ENCODE results near the gene NECAB2. TPM values are rescaled to one million over a fixed set of nuclear protein-coding genes. Genes with fewer than 3 reads are reported as not detected.

The NECAB2 gene
- total RNA-seq = under 1 TPM in 1 of 4 donors, not detected in 3; 0.65 TPM

DNA sequence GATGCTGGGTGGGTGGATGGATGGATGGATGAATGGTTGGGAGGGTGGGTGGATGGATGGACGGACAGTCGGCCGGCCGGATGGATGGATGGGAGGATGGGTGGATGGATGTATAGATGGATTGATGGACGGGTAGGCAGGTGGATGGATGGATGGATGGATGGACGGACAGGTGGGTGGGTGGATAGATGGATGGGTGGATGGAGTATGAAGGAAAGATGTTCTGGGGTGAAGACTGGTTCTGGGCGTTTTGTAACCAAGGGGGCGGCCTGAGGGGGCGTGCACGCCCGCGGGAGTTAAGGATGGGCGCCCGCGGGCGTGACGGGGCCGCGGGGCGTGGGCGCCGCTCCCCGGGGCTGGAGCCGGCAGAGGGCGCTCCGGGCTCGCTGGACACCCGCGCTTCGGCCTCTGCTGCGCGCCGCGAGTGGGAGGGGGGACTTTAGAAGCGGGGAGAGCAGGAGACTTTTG lies at the start of gene NECAB2:
Gene NECAB2, plus strand, starts transcription at position 407 of the 468 bp plus-strand sequence. CDS start 405 bp downstream, outside the sequence.
- TF ChIP-seq, protein P1, sequence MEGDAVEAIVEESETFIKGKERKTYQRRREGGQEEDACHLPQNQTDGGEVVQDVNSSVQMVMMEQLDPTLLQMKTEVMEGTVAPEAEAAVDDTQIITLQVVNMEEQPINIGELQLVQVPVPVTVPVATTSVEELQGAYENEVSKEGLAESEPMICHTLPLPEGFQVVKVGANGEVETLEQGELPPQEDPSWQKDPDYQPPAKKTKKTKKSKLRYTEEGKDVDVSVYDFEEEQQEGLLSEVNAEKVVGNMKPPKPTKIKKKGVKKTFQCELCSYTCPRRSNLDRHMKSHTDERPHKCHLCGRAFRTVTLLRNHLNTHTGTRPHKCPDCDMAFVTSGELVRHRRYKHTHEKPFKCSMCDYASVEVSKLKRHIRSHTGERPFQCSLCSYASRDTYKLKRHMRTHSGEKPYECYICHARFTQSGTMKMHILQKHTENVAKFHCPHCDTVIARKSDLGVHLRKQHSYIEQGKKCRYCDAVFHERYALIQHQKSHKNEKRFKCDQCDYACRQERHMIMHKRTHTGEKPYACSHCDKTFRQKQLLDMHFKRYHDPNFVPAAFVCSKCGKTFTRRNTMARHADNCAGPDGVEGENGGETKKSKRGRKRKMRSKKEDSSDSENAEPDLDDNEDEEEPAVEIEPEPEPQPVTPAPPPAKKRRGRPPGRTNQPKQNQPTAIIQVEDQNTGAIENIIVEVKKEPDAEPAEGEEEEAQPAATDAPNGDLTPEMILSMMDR (IDR thresholded peaks at IDR 0.05) = peak in 1 of 3 donors; percentile 3
- ATAC-seq (ENCODE audit: low FRiP score) (peak; percentile 61), DNase-seq (ENCODE audit: low spot score) (no peak)

DNA sequence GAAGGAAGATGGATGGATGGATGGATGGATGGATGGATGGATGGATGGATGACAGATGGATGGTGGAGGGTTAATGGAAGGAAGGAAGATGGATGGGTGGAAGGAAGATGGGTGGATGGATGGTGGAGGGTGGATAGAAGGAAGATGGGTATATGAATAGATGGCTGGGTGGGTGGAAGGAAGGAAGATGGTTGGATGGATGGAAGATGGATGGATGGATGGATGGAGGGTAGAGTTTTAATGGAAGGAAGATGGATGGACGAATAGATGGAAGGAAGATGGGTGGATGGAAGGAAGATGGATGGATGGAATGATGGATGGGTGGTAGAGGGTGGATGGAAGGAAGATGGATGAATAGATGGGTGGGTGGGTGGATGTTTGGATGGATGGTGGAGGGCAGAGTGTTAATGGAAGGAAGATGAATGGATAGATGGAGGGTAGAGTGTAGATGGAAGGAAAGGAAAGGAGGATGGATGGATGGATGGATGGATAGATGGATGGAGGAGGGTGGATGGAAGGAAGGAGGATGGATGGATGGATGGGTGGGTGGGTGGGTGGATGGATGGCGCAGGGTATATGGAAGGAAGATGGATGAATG lies 47.1 kb upstream of the NECAB2 start:
- TF ChIP-seq, protein P1 (IDR thresholded peaks at IDR 0.05) = no peak
- no peak for DNase-seq (ENCODE audit: low spot score)
- ATAC-seq (ENCODE audit: low FRiP score) = no peak

DNA sequence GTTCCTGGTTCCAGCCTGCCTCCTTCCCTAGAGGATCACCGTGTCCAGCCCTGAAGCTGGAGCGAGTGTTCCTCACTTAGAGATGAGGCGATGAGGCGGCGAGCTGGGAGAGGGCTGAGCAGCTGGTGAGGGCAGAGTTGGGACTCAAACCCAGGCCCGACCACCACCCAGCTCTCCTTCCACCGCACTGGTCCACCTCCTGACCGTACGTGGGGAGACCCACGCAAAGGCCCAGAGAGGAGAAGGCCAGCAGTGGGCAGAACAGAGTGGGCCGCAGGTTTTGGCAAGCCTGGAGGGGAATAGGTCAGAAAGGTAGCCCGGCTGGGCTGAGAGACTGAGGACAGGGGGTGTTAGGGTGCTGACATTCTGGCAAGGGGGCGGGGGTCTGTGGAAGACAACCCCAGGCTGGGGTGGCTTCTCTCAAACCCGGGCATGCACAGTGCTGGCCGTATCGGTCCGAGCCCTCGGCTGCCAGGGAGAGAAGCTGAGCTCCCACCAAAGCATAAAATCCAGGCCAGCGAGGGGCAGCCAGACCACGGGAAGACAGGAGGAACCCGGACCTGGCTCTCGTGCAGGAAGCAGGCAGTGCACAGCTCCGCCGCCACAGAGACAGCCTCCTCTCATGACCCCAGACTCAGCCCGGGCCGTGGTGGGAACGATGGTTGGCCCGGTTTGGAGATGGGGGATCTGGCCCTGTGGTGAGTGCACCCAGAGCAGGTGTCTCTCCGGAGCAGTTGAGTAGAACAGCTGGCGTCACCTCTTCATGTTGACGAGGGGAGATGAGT lies 44.3 kb upstream of the NECAB2 start:
- ATAC-seq (ENCODE audit: low FRiP score) = no peak
- TF ChIP-seq, protein P1 (IDR thresholded peaks at IDR 0.05) = no peak
- DNase-seq (ENCODE audit: low spot score) = no peak

DNA sequence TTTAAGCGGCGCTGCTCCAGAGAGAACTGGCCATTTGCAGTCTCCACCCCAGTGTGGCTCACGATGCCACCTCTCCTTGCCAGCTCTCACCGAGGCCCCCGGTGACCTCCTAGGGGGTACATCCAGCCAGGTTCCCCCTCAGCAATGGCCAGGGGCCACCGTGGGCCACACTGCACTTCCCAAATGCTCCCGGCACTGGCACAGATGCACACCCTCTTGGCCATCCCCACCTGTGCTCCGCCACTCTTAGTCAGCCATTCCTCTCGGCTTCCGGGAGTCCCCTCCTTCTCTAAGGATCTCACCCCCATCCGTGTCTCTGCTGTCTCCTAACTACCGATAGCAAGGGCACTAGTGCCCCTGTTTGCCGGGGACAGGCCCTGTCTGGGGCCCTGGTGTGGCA lies 43.4 kb upstream of the NECAB2 start:
- DNase-seq (ENCODE audit: low spot score) (no peak), ATAC-seq (ENCODE audit: low FRiP score) (no peak)
- TF ChIP-seq, protein P1 (IDR thresholded peaks at IDR 0.05) = no peak

DNA sequence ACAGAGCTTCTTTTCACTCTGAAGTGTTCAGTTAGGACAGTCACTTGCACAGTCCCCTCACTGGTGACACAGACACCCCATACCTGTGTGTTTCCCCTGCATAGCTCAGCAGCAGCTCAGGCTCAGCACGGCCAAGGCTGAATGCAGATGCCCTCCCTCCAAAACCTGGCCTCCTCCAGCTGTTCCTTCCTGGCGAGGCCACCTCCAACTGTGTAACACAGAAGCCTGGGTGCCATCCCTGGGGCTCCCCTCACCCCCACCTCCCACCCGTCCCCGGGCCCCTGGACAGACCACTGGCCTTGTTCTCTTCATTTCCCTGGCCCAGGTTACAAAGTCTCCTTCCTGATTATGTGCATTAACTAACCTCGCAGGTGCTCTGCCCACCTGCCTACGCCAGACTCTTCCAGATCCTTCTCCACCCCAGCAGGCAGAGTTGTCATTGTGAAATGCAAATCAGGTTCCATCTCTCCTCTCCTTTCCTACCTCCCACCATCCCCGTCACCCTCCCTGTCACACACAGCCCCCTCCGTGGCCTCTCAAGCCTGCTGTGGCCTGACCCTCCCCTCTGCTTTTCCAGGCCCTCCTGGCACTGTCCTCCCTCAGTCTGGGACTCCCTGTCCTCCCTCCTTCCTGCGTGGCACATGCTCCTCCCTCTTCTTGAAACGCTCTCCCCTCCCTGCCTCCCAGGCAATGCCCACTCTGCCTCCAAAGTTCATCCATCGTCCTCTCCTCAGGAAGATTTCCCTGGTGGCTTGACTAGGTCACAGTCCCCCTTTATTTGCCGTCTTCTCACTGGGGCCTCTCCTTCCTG lies 42.7 kb upstream of the NECAB2 start:
- DNase-seq (ENCODE audit: low spot score) = no peak
- TF ChIP-seq, protein P1 (IDR thresholded peaks at IDR 0.05) = no peak
- ATAC-seq (ENCODE audit: low FRiP score) = no peak

DNA sequence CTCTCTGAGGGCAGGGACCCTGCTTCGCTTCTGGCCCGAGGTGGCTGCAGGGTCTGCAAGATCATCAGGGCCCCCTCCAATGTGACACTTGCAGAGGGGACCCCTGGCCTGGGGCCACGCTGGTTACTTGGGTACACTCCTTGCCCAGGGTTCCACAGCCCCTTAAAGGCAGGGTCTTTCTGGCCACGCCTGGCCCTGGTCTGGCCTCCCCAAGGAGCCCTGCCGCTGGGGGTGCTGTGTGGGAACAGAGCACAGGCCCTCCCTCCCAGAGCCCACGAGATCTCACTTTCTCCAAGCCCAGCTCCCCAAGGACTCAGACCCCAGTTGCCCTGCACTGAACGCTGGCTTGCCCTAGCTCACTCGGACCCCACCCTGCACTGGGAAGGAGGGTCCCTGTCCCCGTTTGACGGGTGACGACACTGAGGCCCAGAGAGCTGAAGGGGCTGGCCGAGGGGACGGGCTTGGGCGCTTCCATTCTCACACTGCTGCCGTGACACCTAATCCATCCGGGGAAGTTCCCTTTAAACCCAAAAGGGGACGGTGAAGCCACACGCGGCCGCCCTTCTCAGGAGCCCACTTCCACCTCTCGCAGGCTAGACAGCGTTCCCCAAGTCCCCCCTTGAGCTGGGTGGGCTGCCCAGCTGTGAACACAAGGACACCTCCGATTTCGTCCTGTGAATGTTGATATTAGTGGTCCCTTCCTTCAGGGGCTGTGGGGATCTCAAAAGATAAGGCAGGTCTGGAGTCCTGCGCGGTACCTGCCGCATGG lies 41.9 kb upstream of the NECAB2 start:
- TF ChIP-seq, protein P1 (IDR thresholded peaks at IDR 0.05) = no peak
- ATAC-seq (ENCODE audit: low FRiP score) (no peak), DNase-seq (ENCODE audit: low spot score) (no peak)
